ES-I3 (cell line): ENCODE data around the gene GNAI2.
"Not testable (repeated sequence)": the region's sequence is repeated elsewhere in the genome, so short reads cannot be mapped to it uniquely, and the experiment has no call there.

ENCODE experiments used
- H3K36me3 ChIP-seq: 2 replicates; pipeline ENCODE4 v1.6.1; 2013; ENCODE audit warnings: mild to moderate bottlenecking, low read length, control low read depth, moderate library complexity; ENCODE audit not compliant: insufficient read depth
- H3K4me1 ChIP-seq: 2 replicates; pipeline ENCODE4 v1.6.1; 2013; ENCODE audit warnings: mild to moderate bottlenecking, control low read depth, low read length; ENCODE audit not compliant: insufficient read depth
- H3K9ac ChIP-seq: 2 replicates; pipeline ENCODE4 v1.6.1; 2013; ENCODE audit warnings: low read depth, mild to moderate bottlenecking, low read length, moderate library complexity
- H3K9me3 ChIP-seq: 2 replicates; pipeline ENCODE4 v1.6.1; 2013; ENCODE audit warnings: mild to moderate bottlenecking, low read length, moderate library complexity; ENCODE audit not compliant: control insufficient read depth, insufficient read depth

The GNAI2 gene

DNA sequence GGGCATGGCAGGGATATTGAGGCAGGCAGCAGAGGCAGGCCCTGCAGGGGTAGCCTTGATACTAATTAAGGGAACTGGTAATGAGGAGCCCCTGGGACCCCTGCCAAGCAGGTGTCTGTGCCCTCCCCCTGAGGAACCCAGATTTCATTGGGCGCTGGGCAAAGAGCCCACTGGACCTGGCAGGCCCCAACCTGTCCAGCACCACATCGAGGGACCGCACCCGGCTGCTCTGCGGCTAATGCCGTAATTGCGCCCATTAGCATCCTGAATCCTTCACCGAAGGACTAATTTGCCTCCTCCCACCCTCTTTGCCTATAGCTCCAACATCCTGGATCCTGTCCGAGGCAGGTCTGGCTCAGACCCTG, 19.2 kb downstream of the GNAI2 start:
- Histone ChIP-seq H3K36me3 (peaks cover 3% of the 10 kb centered on the region), H3K9ac (no peak overlapping the region), H3K9me3 (no peaks in the 10 kb centered on the region), H3K4me1 (0 out of 2 replicates have a peak, but pooled peaks cover 5% of the 10 kb centered on the region)

DNA sequence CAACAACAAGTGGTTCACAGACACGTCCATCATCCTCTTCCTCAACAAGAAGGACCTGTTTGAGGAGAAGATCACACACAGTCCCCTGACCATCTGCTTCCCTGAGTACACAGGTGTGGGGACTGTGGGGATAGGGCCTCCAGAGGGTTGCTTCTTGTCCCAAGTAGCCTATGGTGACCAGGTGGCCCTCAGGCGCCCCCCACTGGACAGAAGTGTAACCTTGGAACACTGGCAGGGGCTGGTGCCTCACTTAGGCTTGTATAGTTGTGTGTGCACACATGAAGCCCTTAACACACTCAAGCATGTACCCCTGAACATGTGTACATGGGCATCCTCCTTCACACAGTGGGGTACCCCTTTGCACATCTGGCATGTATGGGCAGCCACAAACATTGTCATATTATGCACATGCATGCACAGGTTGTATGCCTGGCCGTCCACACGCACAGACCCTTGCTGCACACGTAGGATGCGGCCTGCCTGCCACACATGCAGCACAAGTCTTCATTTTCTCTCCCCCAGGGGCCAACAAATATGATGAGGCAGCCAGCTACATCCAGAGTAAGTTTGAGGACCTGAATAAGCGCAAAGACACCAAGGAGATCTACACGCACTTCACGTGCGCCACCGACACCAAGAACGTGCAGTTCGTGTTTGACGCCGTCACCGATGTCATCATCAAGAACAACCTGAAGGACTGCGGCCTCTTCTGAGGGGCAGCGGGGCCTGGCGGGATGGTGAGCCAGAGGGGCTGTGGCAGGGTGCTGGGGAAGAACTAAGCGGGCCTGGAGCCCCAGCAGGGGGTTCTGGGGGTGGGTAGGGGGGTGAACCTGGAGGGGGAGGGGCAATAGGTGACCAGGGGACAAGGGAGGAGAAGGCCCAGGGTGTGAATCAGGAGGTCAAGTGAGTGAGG, 21.2 kb downstream of the GNAI2 start:
- Histone ChIP-seq H3K36me3 (peaks cover 3% of the 10 kb centered on the region), H3K4me1 (peaks cover 13% of the 10 kb centered on the region; the same call in 1 of the 2 replicates), H3K9ac (no peak overlapping the region), H3K9me3 (no peaks in the 10 kb centered on the region)

DNA sequence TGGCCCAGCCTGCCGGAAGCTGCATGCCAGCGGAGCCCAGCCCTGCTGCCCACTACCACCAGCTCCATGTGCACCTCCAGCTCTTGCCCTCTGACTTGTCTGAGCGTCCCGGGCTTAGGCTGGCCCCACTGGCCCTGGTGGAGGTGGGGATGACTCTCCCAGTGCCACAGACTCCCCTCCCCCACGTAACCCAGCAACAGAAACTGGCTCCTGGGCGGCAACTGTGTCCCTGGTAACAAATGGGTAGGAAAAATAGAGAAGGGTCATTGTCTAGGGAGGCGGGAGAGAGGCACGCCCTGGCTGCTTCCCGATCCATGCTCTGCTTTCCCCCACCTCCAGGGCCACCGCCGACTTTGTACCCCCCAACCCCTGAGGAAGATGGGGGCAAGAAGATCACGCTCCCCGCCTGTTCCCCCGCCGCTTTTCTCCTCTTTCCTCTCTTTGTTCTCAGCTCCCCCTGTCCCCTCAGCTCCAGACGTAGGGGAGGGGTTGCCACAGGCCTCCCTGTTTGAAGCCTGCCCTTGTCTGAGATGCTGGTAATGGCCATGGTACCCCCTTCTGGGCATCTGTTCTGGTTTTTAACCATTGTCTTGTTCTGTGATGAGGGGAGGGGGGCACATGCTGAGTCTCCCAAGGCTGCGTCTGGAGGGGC, 22.2 kb downstream of the GNAI2 start:
- peaks cover 13% of the 10 kb centered on the region; the same call in 1 of the 2 replicates for H3K4me1 ChIP-seq
- H3K9ac ChIP-seq, result no peak overlapping the region
- peaks cover 3% of the 10 kb centered on the region for H3K36me3 ChIP-seq
- H3K9me3 ChIP-seq, result no peaks in the 10 kb centered on the region

DNA sequence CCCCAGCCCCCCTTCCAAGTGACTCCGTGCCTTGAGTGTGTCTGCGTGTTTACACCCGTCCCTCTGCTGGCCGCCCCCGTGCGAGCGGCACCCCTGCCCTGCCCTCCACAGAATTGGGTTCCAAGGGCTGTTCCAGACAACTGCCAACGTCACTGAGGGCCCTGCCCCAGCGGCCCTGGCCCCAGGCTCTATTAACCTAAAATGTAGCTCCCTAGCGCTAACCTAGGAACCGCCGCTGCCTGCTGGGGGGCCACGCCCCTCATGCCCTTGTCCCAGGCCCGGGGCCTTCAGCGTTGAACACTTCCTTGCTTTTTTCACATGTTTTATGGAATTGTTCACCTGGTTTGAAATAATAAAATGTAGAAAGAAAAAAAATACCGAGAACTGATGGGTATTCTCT, 23.0 kb downstream of the GNAI2 start:
- Histone ChIP-seq H3K36me3 (peaks cover 3% of the 10 kb centered on the region), H3K4me1 (peaks cover 20% of the 10 kb centered on the region; the same call in 1 of the 2 replicates), H3K9ac (no peak overlapping the region), H3K9me3 (no peaks in the 10 kb centered on the region)

DNA sequence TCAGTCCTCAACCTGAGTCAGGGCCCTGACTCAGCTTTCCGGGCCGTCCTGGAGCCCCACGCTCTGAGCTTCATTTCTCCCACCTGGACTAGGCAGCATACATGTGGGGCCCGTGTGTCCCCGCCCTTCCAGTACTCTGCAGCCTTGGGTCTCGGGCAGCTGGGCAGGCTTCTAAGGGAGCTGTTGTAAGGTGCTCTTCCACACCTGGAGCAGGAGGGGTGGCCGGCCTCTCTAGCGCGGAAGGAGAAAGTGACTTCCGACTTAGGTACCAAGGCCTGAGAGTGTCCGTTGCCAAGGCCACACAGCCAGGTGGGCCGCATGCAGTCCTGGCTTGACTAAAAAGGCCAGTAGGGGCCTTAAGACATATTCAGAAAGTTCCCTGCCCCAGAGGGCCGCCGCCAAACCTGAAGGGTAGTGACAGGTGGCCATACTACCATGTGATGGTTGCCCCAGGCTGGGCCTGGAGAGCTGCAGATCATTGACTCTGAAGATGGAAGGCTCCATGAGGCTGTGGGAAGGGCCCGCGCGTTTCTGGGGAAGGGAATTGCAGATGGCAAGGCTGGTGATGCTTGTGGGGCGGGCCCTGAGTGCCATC, 23.5 kb downstream of the GNAI2 start:
- Histone ChIP-seq H3K36me3 (peaks cover 3% of the 10 kb centered on the region), H3K4me1 (peaks cover 21% of the 10 kb centered on the region; the same call in 1 of the 2 replicates), H3K9ac (no peak overlapping the region), H3K9me3 (no peaks in the 10 kb centered on the region)

DNA sequence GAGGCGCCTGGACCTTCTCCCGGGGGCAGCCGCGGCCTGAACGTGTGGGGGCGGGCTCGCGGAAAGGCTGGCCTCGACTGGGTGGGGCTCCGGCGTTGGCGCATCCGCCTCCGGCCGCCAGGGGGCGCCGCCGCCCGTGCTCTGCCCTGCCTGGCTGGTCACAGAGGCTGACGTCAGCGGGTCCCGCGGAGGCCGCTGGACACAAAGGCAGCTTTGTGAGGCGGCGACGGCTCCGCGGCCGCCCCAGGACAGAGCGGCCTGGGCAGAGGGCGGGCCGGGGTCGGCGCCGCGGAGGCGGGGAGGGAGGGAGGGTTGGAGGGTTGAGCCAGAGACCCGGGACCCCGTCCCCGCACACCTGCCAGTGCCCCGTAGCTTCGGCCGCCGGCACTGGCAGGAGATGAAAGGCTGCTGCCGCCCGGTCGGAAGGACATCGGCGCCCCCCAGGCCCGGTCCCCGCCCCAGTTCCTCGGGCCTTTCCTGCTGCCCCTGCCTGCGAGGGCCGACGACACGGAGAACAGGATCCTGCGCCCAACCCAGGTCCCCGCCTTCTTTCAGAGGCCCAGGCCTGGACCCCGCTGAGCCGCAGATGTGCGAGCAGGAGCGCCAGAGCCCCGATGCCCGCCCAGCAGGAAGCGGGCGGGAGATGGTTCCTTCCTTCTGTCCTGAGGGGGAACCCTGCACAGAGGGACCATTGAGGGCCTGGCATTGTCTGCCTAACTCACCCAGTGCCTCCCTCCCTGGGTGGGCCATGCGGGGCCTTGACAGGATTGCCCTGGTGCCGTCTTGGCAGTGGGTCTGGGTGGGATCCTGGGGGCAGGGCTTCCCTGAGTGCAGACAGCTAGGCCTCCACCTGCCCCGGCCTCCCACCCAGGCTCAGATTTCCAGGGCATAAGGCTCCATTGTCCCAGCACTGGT, 24.3 kb downstream of the GNAI2 start:
- H3K4me1 ChIP-seq, result peaks cover 22% of the 10 kb centered on the region
- H3K36me3 ChIP-seq, result peaks cover 3% of the 10 kb centered on the region
- peak overlapping the region; percentile 56 for H3K9ac ChIP-seq
- no peaks in the 10 kb centered on the region for H3K9me3 ChIP-seq

DNA sequence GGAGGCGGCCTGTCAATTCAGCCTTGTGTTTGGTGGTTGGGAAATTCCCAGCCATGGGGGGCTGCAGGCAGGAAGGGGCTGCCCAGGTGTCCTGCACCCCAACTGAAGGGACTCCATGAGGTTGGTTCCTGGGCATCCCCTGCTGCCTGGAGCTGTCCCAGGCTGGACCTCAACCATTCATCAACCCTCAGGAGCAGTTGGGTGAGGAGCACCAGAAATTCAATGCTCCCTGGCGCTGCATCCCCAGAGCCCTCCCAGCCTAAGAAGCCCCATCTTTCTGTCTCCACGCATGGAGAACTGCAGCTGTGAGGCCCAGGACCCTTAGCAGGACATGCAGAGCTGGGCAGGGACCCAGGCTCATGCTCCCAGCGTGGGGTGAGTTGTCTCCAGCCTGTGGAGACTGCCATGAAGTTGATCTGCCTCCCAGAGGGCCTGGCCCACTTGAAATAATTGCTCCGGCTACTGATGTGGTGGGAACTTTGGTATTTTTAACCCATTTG, 25.0 kb downstream of the GNAI2 start:
- Histone ChIP-seq H3K9ac (0 out of 2 replicates have a peak overlapping the region, but pooled peaks have one; percentile 56), H3K4me1 (peaks cover 29% of the 10 kb centered on the region)

DNA sequence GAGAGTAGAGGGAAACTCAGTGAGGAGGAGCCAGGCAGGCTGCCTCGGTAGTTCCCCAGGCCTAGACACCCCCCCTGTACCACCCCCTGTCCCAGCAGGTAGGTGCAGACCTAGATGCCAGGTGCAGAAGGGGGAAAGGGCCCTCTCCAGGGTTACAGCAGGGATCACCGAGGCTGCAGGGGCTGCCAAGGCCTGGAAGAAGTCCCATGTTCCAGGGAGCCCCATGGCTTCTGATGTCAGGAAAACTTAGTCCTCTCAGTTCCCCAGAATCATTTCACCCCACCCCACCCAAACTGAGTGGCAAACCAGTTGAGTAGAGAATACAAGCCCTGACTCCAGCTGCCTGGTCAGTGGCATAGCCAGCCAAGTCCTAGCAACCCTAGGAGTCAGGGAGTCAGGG, 25.5 kb downstream of the GNAI2 start:
- Histone ChIP-seq H3K4me1 (peaks cover 34% of the 10 kb centered on the region), H3K9me3 (no peaks in the 10 kb centered on the region), H3K9ac (no peak overlapping the region), H3K36me3 (peaks cover 3% of the 10 kb centered on the region)

More for the DNA sequence above, 25.0 kb downstream of the GNAI2 start:
- peaks cover 3% of the 10 kb centered on the region for H3K36me3 ChIP-seq
- no peaks in the 10 kb centered on the region for H3K9me3 ChIP-seq

DNA sequence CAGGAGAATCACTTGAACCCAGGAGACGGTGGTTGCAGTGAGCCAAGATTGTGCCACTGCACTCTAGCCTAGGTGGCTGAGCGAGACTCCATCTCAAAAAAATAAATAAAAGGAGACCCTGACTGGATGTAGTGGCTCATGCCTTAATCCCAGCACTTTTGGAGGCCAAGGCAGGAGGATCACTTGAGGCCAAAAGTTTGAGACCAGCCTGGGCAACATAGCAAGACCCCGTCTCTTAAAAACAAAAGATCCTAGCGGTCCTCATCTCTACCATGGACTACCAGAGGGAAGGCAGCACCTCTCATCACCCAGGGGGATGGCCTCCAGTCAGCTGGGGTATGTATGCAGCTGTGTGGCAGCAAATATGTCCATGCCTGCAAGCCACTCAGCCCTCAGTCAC, 26.2 kb downstream of the GNAI2 start:
- not testable (repeated sequence) for H3K9me3 ChIP-seq, H3K9ac ChIP-seq
- H3K4me1 ChIP-seq, result peaks cover 41% of the 10 kb centered on the region

DNA sequence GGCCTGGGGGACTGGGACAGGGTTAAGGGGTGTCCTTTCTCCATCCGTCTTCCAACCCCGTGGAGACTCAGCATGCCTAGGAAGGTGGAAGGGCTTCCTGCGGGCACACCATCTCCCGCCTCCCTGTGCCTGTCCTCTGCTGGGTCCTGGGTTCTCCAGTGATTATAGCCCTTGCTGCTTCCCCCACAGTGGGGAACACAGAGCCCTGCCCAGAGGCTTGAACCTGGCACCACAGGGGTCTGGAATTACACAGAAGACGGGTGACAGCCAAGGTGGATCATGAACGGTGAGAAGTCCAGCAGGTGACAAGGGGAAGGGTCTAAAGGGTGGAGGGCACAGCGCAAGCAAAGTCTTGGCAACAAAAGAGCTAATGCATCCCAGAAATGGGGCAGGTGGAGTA, 26.8 kb downstream of the GNAI2 start:
- Histone ChIP-seq H3K36me3 (no peaks in the 10 kb centered on the region), H3K4me1 (peaks cover 47% of the 10 kb centered on the region), H3K9me3 (no peaks in the 10 kb centered on the region), H3K9ac (no peak overlapping the region)

More for the DNA sequence above, 26.2 kb downstream of the GNAI2 start:
- not testable (repeated sequence) for H3K36me3 ChIP-seq

DNA sequence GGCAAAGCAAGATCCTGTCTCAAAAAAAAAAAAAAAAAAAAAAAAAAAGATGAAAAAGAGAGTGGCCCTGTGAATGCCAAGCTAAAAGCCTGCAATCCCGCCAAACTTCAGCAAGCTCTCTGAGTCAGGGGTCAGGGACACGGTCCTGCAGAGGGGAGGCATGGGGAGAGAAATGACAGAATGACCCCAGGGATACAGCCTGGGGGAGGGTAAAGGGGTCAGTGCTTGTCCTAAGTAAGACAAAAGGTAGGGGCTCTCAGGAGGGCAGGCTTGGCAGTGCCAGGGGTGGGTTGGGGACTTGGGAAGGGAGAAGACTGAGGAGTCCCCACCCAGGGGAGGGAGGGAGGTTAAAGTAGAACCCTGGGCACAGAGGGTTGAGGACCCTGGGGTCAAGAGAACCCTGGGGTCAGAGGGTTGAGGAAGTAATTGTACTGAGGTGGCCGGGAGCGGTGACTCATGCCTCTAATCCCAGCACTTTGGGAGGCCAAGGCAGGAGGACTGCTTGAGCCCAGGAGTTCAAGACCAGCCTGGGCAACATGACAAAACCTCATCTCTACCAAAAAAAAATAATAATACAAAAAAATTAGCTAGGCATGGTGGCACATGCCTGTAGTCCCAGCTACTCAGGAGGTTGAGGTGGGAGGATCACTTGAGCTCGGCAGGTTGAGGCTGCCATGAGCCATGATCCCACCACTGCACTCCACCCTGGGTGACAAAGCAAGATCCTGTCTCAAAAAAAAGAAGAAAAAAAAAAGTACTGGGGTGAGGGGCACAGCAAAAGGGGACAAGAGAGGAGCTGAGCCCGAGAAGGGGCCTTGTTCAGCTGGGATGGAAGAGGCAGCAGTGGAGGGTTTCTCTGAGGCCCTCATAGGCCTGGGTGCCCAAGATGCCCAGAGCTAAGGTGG, 27.7 kb downstream of the GNAI2 start:
- Histone ChIP-seq H3K36me3 (no peaks in the 10 kb centered on the region), H3K9ac (no peak overlapping the region), H3K9me3 (no peaks in the 10 kb centered on the region), H3K4me1 (peaks cover 57% of the 10 kb centered on the region)

DNA sequence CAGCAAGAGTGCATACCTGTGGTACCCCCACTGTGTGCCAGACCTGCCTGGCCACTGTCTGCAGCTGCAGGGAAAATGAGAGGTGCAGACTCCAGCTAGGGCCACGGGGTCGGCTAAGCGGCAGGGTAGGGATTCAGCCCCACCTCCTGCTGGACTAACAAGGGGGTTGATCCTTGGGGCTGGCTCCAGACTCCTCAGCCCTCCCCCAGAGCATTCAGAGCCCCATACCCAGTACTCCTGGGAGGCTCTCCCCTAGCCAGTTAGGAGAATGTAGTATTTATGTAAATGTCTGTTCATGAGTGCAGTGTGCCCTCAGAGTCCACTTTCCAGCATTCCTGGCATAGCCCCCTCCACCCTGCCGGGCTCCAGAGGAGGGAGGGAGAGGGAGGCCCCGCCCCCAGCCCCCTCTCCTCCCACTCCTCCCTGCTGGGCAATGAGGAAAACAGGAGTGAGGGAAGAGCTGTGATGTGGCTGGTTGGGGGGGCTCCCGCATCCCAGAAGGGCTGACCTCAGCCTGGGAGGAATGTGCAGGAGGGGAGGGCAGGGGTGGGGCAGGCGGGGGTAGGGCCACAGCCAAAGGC, 28.5 kb downstream of the GNAI2 start:
- Histone ChIP-seq H3K36me3 (no peaks in the 10 kb centered on the region), H3K9me3 (no peaks in the 10 kb centered on the region), H3K4me1 (peaks cover 63% of the 10 kb centered on the region), H3K9ac (peak overlapping the region; percentile 1; the same call in 1 of the 2 replicates)
